Ishikawa (cell line): ENCODE measurements around the gene GALNTL6.

Experiments used
- CEBPB ChIP-seq: IDR thresholded peaks from 2 replicates; pipeline ENCODE4 v1.6.1; 2012
- CREB1 ChIP-seq: IDR thresholded peaks from 2 replicates; pipeline ENCODE4 v1.6.1; 2012; ENCODE audit warnings: low read depth
- EGR1 ChIP-seq: IDR thresholded peaks from 2 replicates; pipeline ENCODE4 v1.6.1; 2012
- MAX ChIP-seq: IDR thresholded peaks from 2 replicates; pipeline ENCODE4 v1.6.1; 2012
- RAD21 ChIP-seq: IDR thresholded peaks from 2 replicates; pipeline ENCODE4 v1.6.1; 2012; ENCODE audit warnings: low read depth
- TAF1 ChIP-seq: IDR thresholded peaks from 2 replicates; pipeline ENCODE4 v1.6.1; 2012; ENCODE audit warnings: low read depth, mild to moderate bottlenecking
- TCF12 ChIP-seq: IDR thresholded peaks from 2 replicates; pipeline ENCODE4 v1.6.1; 2012; ENCODE audit warnings: low read depth
- TF ChIP-seq, protein P1 (sequence below): IDR thresholded peaks from 2 replicates; pipeline ENCODE4 v1.6.1; 2012; ENCODE audit warnings: low read depth, mild to moderate bottlenecking

- TF ChIP-seq, protein P1, sequence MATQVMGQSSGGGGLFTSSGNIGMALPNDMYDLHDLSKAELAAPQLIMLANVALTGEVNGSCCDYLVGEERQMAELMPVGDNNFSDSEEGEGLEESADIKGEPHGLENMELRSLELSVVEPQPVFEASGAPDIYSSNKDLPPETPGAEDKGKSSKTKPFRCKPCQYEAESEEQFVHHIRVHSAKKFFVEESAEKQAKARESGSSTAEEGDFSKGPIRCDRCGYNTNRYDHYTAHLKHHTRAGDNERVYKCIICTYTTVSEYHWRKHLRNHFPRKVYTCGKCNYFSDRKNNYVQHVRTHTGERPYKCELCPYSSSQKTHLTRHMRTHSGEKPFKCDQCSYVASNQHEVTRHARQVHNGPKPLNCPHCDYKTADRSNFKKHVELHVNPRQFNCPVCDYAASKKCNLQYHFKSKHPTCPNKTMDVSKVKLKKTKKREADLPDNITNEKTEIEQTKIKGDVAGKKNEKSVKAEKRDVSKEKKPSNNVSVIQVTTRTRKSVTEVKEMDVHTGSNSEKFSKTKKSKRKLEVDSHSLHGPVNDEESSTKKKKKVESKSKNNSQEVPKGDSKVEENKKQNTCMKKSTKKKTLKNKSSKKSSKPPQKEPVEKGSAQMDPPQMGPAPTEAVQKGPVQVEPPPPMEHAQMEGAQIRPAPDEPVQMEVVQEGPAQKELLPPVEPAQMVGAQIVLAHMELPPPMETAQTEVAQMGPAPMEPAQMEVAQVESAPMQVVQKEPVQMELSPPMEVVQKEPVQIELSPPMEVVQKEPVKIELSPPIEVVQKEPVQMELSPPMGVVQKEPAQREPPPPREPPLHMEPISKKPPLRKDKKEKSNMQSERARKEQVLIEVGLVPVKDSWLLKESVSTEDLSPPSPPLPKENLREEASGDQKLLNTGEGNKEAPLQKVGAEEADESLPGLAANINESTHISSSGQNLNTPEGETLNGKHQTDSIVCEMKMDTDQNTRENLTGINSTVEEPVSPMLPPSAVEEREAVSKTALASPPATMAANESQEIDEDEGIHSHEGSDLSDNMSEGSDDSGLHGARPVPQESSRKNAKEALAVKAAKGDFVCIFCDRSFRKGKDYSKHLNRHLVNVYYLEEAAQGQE, result no peak
- TF ChIP-seq CEBPB (no peak), CREB1 (no peak), EGR1 (no peak), MAX (no peak), TAF1 (no peak), RAD21 (no peak), TCF12 (no peak)
These were observed 1061.7 kb downstream of the GALNTL6 start for GRCh38 chr4:172874944-172875343.
